Endothelial cell of umbilical vein (primary cell): ENCODE results near the gene ZNF774. TPM values are rescaled to one million over a fixed set of nuclear protein-coding genes. Genes with fewer than 3 reads are reported as not detected.

Experiments used
- BruUV-seq: library from RNA; stranded (reverse); fragments of 400-500 nt; replicated peaks from 2 replicates; lab custom pipeline; 2021; lab: Mats Ljungman, UMichigan
- CTCF ChIA-PET: fragments of 300-600, 350-600 bp; sonication (Branson Sonifier 250); formaldehyde crosslinking; loops from one replicate; lab custom pipeline; 2021; ENCODE audit warnings: antibody characterized with exemption, inconsistent platforms; lab: Charles Lee
- POLR2A ChIA-PET: fragments of 300-600, 350-600 bp; sonication (Branson Sonifier 250); formaldehyde crosslinking; loops from one replicate; lab custom pipeline; 2021; ENCODE audit warnings: antibody characterized with exemption, inconsistent platforms; lab: Charles Lee
- DNase-seq: peaks from one replicate; pipeline ENCODE4 v3.0.0-alpha.2; 2011; ENCODE audit warnings: low read depth, low spot score
- FAIRE-seq: peaks from 2 replicates; lab custom pipeline; 2011; peaks lifted over from hg19 to GRCh38; lab: Jason Lieb, UNC
- H2AFZ ChIP-seq: 2 replicates; pipeline ENCODE4 v1.6.0; 2012; ENCODE audit warnings: low read depth, low read length, control low read depth, inconsistent platforms
- H3K27ac ChIP-seq: 2 replicates; pipeline ENCODE4 v1.5.1; 2011; ENCODE audit warnings: low read depth, mild to moderate bottlenecking, control low read depth, low read length, moderate library complexity; ENCODE audit not compliant: insufficient read depth
- H3K27me3 ChIP-seq, 2 experiments: 2 replicates each; pipeline versions ENCODE4 v1.6.0 to v1.6.1; 2011; ENCODE audit warnings: low read length in 2 of 2, mixed read lengths in 1 of 2; ENCODE audit not compliant: control insufficient read depth in 2 of 2, insufficient read depth in 2 of 2
- H3K36me3 ChIP-seq, 2 experiments: 2 replicates in 1 of 2; 3 replicates in 1 of 2; pipeline ENCODE4 v1.5.1; 2011; ENCODE audit warnings: low read length in 2 of 2, mild to moderate bottlenecking in 1 of 2, moderate library complexity in 1 of 2; ENCODE audit not compliant: control insufficient read depth in 2 of 2, insufficient read depth in 2 of 2; ENCODE audit errors: extremely low read depth in 1 of 2
- H3K4me1 ChIP-seq: 3 replicates; pipeline ENCODE4 v1.5.1; 2011; ENCODE audit warnings: mild to moderate bottlenecking, low read length; ENCODE audit not compliant: control insufficient read depth, insufficient read depth; ENCODE audit errors: extremely low read depth
- H3K4me2 ChIP-seq: 2 replicates; pipeline ENCODE4 v1.6.1; 2011; ENCODE audit warnings: low read length, control low read depth, mixed read lengths; ENCODE audit not compliant: insufficient read depth
- H3K4me3 ChIP-seq, 3 experiments: fragments of 200-600 bp in 1 of 3; sonication (generic), shearing (Covaris generic) in 1 of 3; replicated peaks in 1 of 3; 2 replicates each; pipeline ENCODE4 v1.5.1; 2011 to 2016; ENCODE audit warnings: control low read depth in 3 of 3, low read length in 3 of 3, mild to moderate bottlenecking in 2 of 3, inconsistent platforms in 1 of 3, low read depth in 1 of 3, moderate library complexity in 1 of 3; ENCODE audit not compliant: insufficient read depth in 1 of 3
- H3K79me2 ChIP-seq: 2 replicates; pipeline ENCODE4 v1.6.0; 2012; ENCODE audit warnings: low read length, inconsistent platforms; ENCODE audit not compliant: control insufficient read depth, insufficient read depth
- H3K9ac ChIP-seq: replicated peaks from 2 replicates; pipeline ENCODE3; 2011; ENCODE audit warnings: low read length, control low read depth; ENCODE audit not compliant: insufficient read depth; ENCODE audit errors: extremely low read depth
- H3K9me1 ChIP-seq: replicated peaks from 3 replicates; pipeline ENCODE4 v1.6.0; 2011; ENCODE audit warnings: mild to moderate bottlenecking, low read length; ENCODE audit not compliant: control insufficient read depth, insufficient read depth; ENCODE audit errors: extremely low read depth
- H3K9me3 ChIP-seq: replicated peaks from 2 replicates; pipeline ENCODE4 v1.5.1; 2012; ENCODE audit warnings: low read length, inconsistent platforms; ENCODE audit not compliant: control insufficient read depth, insufficient read depth
- H4K20me1 ChIP-seq: replicated peaks from 2 replicates; pipeline ENCODE3; 2011; ENCODE audit warnings: mild to moderate bottlenecking, low read length; ENCODE audit not compliant: control insufficient read depth, insufficient read depth; ENCODE audit errors: extremely low read depth
- CTCF ChIP-seq, 2 donors: IDR thresholded peaks; 1 replicate in 1 of 2; 2 replicates in 1 of 2; pipeline ENCODE4 v1.5.1; 2011; ENCODE audit warnings: low read length in 2 of 2, mild to moderate bottlenecking in 2 of 2, moderate library complexity in 2 of 2, control low read depth in 1 of 2, inconsistent platforms in 1 of 2, low read depth in 1 of 2; ENCODE audit not compliant: insufficient read depth in 1 of 2; ENCODE audit errors: extremely low read depth in 1 of 2
- EZH2 ChIP-seq: IDR thresholded peaks from 2 replicates; pipeline ENCODE4 v1.6.1; 2012; ENCODE audit warnings: borderline replicate concordance, low read depth, mild to moderate bottlenecking, moderate library complexity, low read length, inconsistent platforms; ENCODE audit not compliant: severe bottlenecking
- MAX ChIP-seq: IDR thresholded peaks from 2 replicates; pipeline ENCODE4 v1.6.1; 2011; ENCODE audit not compliant: insufficient read depth, insufficient read length
- MYC ChIP-seq: IDR thresholded peaks from one replicate; pipeline ENCODE4 v1.6.1; 2011; ENCODE audit warnings: mild to moderate bottlenecking, low read depth, low read length
- POLR2A ChIP-seq: IDR thresholded peaks from 2 replicates; pipeline ENCODE4 v1.6.1; 2012; ENCODE audit warnings: low read depth, mild to moderate bottlenecking, control low read depth, low read length
- POLR2AphosphoS5 ChIP-seq: IDR thresholded peaks from 2 replicates; pipeline ENCODE4 v1.6.1; 2012; ENCODE audit warnings: low read depth, mild to moderate bottlenecking, control low read depth, low read length, moderate library complexity; ENCODE audit not compliant: insufficient read depth
- dilution Hi-C: fragments of 300-500 bp; cut with MboI; formaldehyde crosslinking; loops from one replicate; pipeline ENCODE4 v1.15.0; 2019; ENCODE audit warnings: low sequenced_read_pairs; ENCODE audit not compliant: extremely low pct_ligation_motif_present
- intact Hi-C: fragments of 100-400 bp; cut with micrococcal nuclease; formaldehyde crosslinking; loops from one replicate; pipeline ENCODE4 v1.10.0; 2022
- polyA plus RNA-seq, 4 experiments: library from polyadenylated mRNA; depleted of rRNA in 3 of 4; stranded (reverse) in 3 of 4; unstranded in 1 of 4; fragments of >200 nt; gene quantifications; 2 replicates each; pipeline versions ENCODE4 v1.2.1 to v1.2.3, GENCODE V29; 2011 to 2012; ENCODE audit warnings: missing spikeins in 1 of 4
- total RNA-seq: library from RNA; stranded (reverse); gene quantifications from 2 replicates; pipeline ENCODE4 v1.2.3, GENCODE V29; 2021

Gene ZNF774
- total and polyA plus RNA-seq, 2 donors (not counting 3 experiments of a cell fraction or from before 2014, with no cell fraction given), result 0.98 to 2.6 TPM

- H3K4me2 ChIP-seq, result no peak overlapping the region
- dilution Hi-C loops, result no loop called here
- CTCF ChIA-PET, result interaction anchor here (1.9 to 2.7 kb wide), 2 partner anchors 11 to 13 kb away, joined by 5 to 9 read pairs; no protein-coding TSS in a partner anchor
Observed at GRCh38 chr15:90375071-90375470, 23.0 kb downstream of the ZNF774 start.

More at GRCh38 chr15:90375071-90375470, 23.0 kb downstream of the ZNF774 start:
- BruUV-seq, result no TSS peak
- H3K36me3 ChIP-seq, result no peaks in the 10 kb centered on the region
- H3K9ac ChIP-seq, result no peak overlapping the region
- DNase-seq, result no peak
- TF ChIP-seq EZH2 (no peak), POLR2A (no peak), MAX (no peak), MYC (no peak), CTCF (IDR thresholded peaks at IDR 0.05; ENCODE audit: extremely low read depth in 1 of 2, insufficient read depth in 1 of 2, low read depth in 1 of 2, low read length in 2 of 2) (no peak), POLR2AphosphoS5 (no peak)
- H4K20me1 ChIP-seq, result no peaks in the 10 kb centered on the region
- H3K4me1 ChIP-seq, result peaks cover 23% of the 10 kb centered on the region
- no peak for FAIRE-seq
- POLR2A ChIA-PET, result interaction anchor here (0.7 kb wide), 1 partner anchor 291 kb away, joined by 4 read pairs; no protein-coding TSS in a partner anchor
- H3K4me3 ChIP-seq, result no peak overlapping the region
- H3K27ac ChIP-seq, result no peak overlapping the region
- peaks cover 3% of the 10 kb centered on the region for H3K9me3 ChIP-seq
- H3K79me2 ChIP-seq, result no peaks in the 10 kb centered on the region
- no peak overlapping the region for H2AFZ ChIP-seq
- H3K27me3 ChIP-seq, result no peaks in the 10 kb centered on the region
- intact Hi-C loops, result no loop called here
- H3K9me1 ChIP-seq, result no peaks in the 10 kb centered on the region
